ENCODE data around the gene ERGIC2. TPM values are rescaled to one million over a fixed set of nuclear protein-coding genes. Genes with fewer than 3 reads are reported as not detected.
"Not testable (repeated sequence)": the region's sequence is repeated elsewhere in the genome, so short reads cannot be mapped to it uniquely, and the experiment has no call there.

Gene ERGIC2
- total RNA-seq, 1 donor from 2014 or later = 43.7 TPM

GRCh38 chr12:29291226-29291625 is 89.7 kb downstream of the ERGIC2 start:
- no peak for DNase-seq
- Mint-ChIP-seq H3K27ac (no peak overlapping the region), H3K36me3 (ENCODE audit: low read depth) (no peaks in the 10 kb centered on the region), H3K4me3 (no peak overlapping the region), H3K27me3 (no peaks in the 10 kb centered on the region), H3K9me3 (peaks cover 8% of the 10 kb centered on the region), H3K4me1 (no peaks in the 10 kb centered on the region)
- ATAC-seq (ENCODE audit: low read depth) = no peak
- CTCF ChIA-PET = no interaction called here
- intact Hi-C loops (cut with micrococcal nuclease) = no loop called here
- POLR2A ChIA-PET = no interaction called here
- TF ChIP-seq CTCF (IDR thresholded peaks at IDR 0.05) = no peak

- H3K4me1 Mint-ChIP-seq; intact Hi-C loops (cut with micrococcal nuclease); H3K27ac Mint-ChIP-seq; ATAC-seq (ENCODE audit: low read depth); POLR2A ChIA-PET; H3K4me3 Mint-ChIP-seq; DNase-seq; H3K9me3 Mint-ChIP-seq; H3K27me3 Mint-ChIP-seq; H3K36me3 Mint-ChIP-seq (ENCODE audit: low read depth); CTCF ChIA-PET: not testable (repeated sequence)
These were observed 90.5 kb downstream of the ERGIC2 start for GRCh38 chr12:29290475-29290874.

- Mint-ChIP-seq H3K27ac (no peak overlapping the region), H3K4me1 (no peaks in the 10 kb centered on the region), H3K36me3 (ENCODE audit: low read depth) (no peaks in the 10 kb centered on the region), H3K27me3 (no peaks in the 10 kb centered on the region), H3K4me3 (no peak overlapping the region), H3K9me3 (peaks cover 8% of the 10 kb centered on the region)
- intact Hi-C loops (cut with micrococcal nuclease) = no loop called here
- no peak for ATAC-seq (ENCODE audit: low read depth)
- DNase-seq = no peak
- CTCF ChIA-PET = no interaction called here
- TF ChIP-seq CTCF (IDR thresholded peaks at IDR 0.05) = no peak
- POLR2A ChIA-PET = no interaction called here
These were observed 92.9 kb downstream of the ERGIC2 start for GRCh38 chr12:29288031-29288430.

- Mint-ChIP-seq H3K27me3 (no peaks in the 10 kb centered on the region), H3K4me1 (no peaks in the 10 kb centered on the region), H3K4me3 (no peak overlapping the region), H3K9me3 (peaks cover 8% of the 10 kb centered on the region), H3K27ac (no peak overlapping the region), H3K36me3 (ENCODE audit: low read depth) (no peaks in the 10 kb centered on the region)
- no peak for TF ChIP-seq CTCF (IDR thresholded peaks at IDR 0.05)
- ATAC-seq (ENCODE audit: low read depth) (no peak), DNase-seq (no peak)
- intact Hi-C loops (cut with micrococcal nuclease) = no loop called here
- ChIA-PET POLR2A (no interaction called here), CTCF (no interaction called here)
These were observed 93.3 kb downstream of the ERGIC2 start for GRCh38 chr12:29287622-29288021.

Other genes with a start within 250 kb of the ERGIC2 start
- gene FAR2, start 231.9 kb downstream of the ERGIC2 start, total RNA-seq = not detected in 2 replicates
- gene OVCH1, start 116.5 kb upstream of the ERGIC2 start, total RNA-seq = not detected in 2 replicates

All from activated B cell treated with CpG ODN at 0.5 μM for 24 hours (primary cell).